HepG2 (cell line): ENCODE results near the gene SLC4A2. TPM values are rescaled to one million over a fixed set of nuclear protein-coding genes. Genes with fewer than 3 reads are reported as not detected.

Experiments
- CAMTA2 ChIP-seq: sonication (generic); formaldehyde crosslinking; IDR thresholded peaks from 2 replicates; pipeline ENCODE4 v1.4.0; 2020; ENCODE audit warnings: mild to moderate bottlenecking, missing genetic modification reagents, borderline replicate concordance
- CREBL2 ChIP-seq: sonication (generic); formaldehyde crosslinking; IDR thresholded peaks from 2 replicates; pipeline ENCODE4 v1.8.1; 2023; ENCODE audit warnings: missing genetic modification reagents, mild to moderate bottlenecking, borderline replicate concordance
- DPF2 ChIP-seq: sonication (generic); formaldehyde crosslinking; IDR thresholded peaks from 2 replicates; pipeline ENCODE4 v1.4.0; 2020; ENCODE audit warnings: mild to moderate bottlenecking, low read depth, missing genetic modification reagents, borderline replicate concordance
- HCFC1 ChIP-seq: fragments of 150-350 bp; IDR thresholded peaks from 2 replicates; pipeline ENCODE4 v1.6.1; 2014; ENCODE audit warnings: low read depth, low read length
- HNF1A ChIP-seq, 2 experiments: sonication (generic) in 1 of 2; formaldehyde crosslinking in 1 of 2; IDR thresholded peaks; 2 replicates each; pipeline versions ENCODE4 v1.4.0 to v1.6.1; 2016 to 2020; ENCODE audit warnings: borderline replicate concordance in 1 of 2, low read depth in 1 of 2, mild to moderate bottlenecking in 1 of 2, missing genetic modification reagents in 1 of 2
- HNRNPLL ChIP-seq: fragments of 200-400 bp; formaldehyde crosslinking; IDR thresholded peaks from 2 replicates; pipeline ENCODE4 v1.6.1; 2017; ENCODE audit warnings: mild to moderate bottlenecking, low read depth, low read length; ENCODE audit not compliant: poor library complexity, severe bottlenecking
- IRF9 ChIP-seq: sonication (generic); formaldehyde crosslinking; IDR thresholded peaks from 2 replicates; pipeline ENCODE4 v1.8.0; 2022; ENCODE audit warnings: missing genetic modification reagents, mild to moderate bottlenecking, borderline replicate concordance
- SCMH1 ChIP-seq: sonication (generic); formaldehyde crosslinking; IDR thresholded peaks from 2 replicates; pipeline ENCODE4 v1.9.0; 2021; ENCODE audit warnings: missing genetic modification reagents, mild to moderate bottlenecking, borderline replicate concordance
- SMAD9 ChIP-seq: sonication (generic); formaldehyde crosslinking; IDR thresholded peaks from 2 replicates; pipeline ENCODE4 v1.5.1; 2020; ENCODE audit warnings: mild to moderate bottlenecking, missing genetic modification reagents
- SNAPC5 ChIP-seq: sonication (generic); formaldehyde crosslinking; IDR thresholded peaks from 2 replicates; pipeline ENCODE4 v1.8.1; 2023; ENCODE audit warnings: mild to moderate bottlenecking, missing genetic modification reagents, borderline replicate concordance
- ZNF317 ChIP-seq: sonication (generic); formaldehyde crosslinking; IDR thresholded peaks from 2 replicates; pipeline ENCODE4 v1.5.0; 2020; ENCODE audit warnings: mild to moderate bottlenecking, missing genetic modification reagents
- ZNF337 ChIP-seq: sonication (generic); formaldehyde crosslinking; IDR thresholded peaks from 2 replicates; pipeline ENCODE4 v1.5.1; 2020; ENCODE audit warnings: missing genetic modification reagents, low read depth, mild to moderate bottlenecking, borderline replicate concordance
- ZNF510 ChIP-seq: sonication (generic); formaldehyde crosslinking; IDR thresholded peaks from 2 replicates; pipeline ENCODE4 v1.4.0; 2020; ENCODE audit warnings: low read depth, mild to moderate bottlenecking, missing genetic modification reagents
- ZNF550 ChIP-seq: sonication (generic); formaldehyde crosslinking; IDR thresholded peaks from 2 replicates; pipeline ENCODE4 v1.4.0; 2020; ENCODE audit warnings: mild to moderate bottlenecking, missing genetic modification reagents, borderline replicate concordance
- ZNF552 ChIP-seq: sonication (generic); formaldehyde crosslinking; IDR thresholded peaks from 2 replicates; pipeline ENCODE4 v1.9.0; 2022; ENCODE audit warnings: missing genetic modification reagents, mild to moderate bottlenecking, borderline replicate concordance
- polyA plus RNA-seq, 8 experiments: library from polyadenylated mRNA; depleted of rRNA in 3 of 8; stranded (reverse) in 7 of 8; unstranded in 1 of 8; fragments of >200 nt; fragmentation: Illumina TruSeq in 4 of 8; extraction: Trizol in 4 of 8; gene quantifications; 2 replicates each; pipeline versions ENCODE4 v1.2.1 to v1.2.3, GENCODE V29; 2011 to 2016; ENCODE audit warnings: low read depth in 4 of 8, missing spikeins in 1 of 8, mixed read lengths in 1 of 8; ENCODE audit not compliant: insufficient read depth in 1 of 8
- total RNA-seq, 5 experiments: library from RNA; depleted of rRNA; stranded (reverse); fragments of >200 nt; fragmentation: Illumina TruSeq; extraction: Trizol; gene quantifications; 2 replicates each; pipeline ENCODE4 v1.2.3, GENCODE V29; 2016; ENCODE audit warnings: low read depth in 1 of 5
- TF ChIP-seq, protein P1 (sequence below), 2 experiments: sonication (generic) in 1 of 2; formaldehyde crosslinking in 1 of 2; IDR thresholded peaks; 2 replicates each; pipeline versions ENCODE4 v1.4.0 to v1.6.1; 2018 to 2020; ENCODE audit warnings: missing genetic modification reagents in 2 of 2, borderline replicate concordance in 1 of 2, low read depth in 1 of 2, mild to moderate bottlenecking in 1 of 2, missing biosample characterization in 1 of 2
- TF ChIP-seq, protein P2 (sequence below): sonication (generic); formaldehyde crosslinking; IDR thresholded peaks from 2 replicates; pipeline ENCODE4 v1.4.0; 2020; ENCODE audit warnings: missing genetic modification reagents
- TF ChIP-seq, protein P3 (sequence below): sonication (generic); formaldehyde crosslinking; IDR thresholded peaks from 2 replicates; pipeline ENCODE4 v1.4.0; 2020; ENCODE audit warnings: mild to moderate bottlenecking, missing genetic modification reagents

Gene SLC4A2
- total and polyA plus RNA-seq, 2 of the 13 experiments (the other 11 are each of a cell fraction or from before 2014, with no cell fraction given): 51.9 to 73.4 TPM

- no peak for TF ChIP-seq HNF1A (IDR thresholded peaks at IDR 0.05; ENCODE audit: low read depth)
- no peak for TF ChIP-seq HNF1A (CRISPR knock-in tag; IDR thresholded peaks at IDR 0.05; ENCODE audit: borderline replicate concordance)
- peak; percentile 41; the same call in 1 of the 2 replicates for TF ChIP-seq CAMTA2 (CRISPR knock-in tag)
- TF ChIP-seq, protein P1, sequence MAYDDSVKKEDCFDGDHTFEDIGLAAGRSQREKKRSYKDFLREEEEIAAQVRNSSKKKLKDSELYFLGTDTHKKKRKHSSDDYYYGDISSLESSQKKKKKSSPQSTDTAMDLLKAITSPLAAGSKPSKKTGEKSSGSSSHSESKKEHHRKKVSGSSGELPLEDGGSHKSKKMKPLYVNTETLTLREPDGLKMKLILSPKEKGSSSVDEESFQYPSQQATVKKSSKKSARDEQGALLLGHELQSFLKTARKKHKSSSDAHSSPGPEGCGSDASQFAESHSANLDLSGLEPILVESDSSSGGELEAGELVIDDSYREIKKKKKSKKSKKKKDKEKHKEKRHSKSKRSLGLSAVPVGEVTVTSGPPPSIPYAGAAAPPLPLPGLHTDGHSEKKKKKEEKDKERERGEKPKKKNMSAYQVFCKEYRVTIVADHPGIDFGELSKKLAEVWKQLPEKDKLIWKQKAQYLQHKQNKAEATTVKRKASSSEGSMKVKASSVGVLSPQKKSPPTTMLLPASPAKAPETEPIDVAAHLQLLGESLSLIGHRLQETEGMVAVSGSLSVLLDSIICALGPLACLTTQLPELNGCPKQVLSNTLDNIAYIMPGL (CRISPR knock-in tag; IDR thresholded peaks at IDR 0.05; ENCODE audit: borderline replicate concordance in 1 of 2, low read depth in 1 of 2): no peak; a peak in 1 of 4 replicates
- TF ChIP-seq DPF2: no peak
- no peak for TF ChIP-seq HCFC1
- TF ChIP-seq HNRNPLL: peak; percentile 25
- TF ChIP-seq ZNF510 (CRISPR knock-in tag): no peak
- TF ChIP-seq ZNF317 (CRISPR knock-in tag): no peak
- TF ChIP-seq, protein P2, sequence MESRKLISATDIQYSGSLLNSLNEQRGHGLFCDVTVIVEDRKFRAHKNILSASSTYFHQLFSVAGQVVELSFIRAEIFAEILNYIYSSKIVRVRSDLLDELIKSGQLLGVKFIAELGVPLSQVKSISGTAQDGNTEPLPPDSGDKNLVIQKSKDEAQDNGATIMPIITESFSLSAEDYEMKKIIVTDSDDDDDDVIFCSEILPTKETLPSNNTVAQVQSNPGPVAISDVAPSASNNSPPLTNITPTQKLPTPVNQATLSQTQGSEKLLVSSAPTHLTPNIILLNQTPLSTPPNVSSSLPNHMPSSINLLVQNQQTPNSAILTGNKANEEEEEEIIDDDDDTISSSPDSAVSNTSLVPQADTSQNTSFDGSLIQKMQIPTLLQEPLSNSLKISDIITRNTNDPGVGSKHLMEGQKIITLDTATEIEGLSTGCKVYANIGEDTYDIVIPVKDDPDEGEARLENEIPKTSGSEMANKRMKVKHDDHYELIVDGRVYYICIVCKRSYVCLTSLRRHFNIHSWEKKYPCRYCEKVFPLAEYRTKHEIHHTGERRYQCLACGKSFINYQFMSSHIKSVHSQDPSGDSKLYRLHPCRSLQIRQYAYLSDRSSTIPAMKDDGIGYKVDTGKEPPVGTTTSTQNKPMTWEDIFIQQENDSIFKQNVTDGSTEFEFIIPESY: peak; percentile 44; the same call in 1 of the 2 replicates
- no peak for TF ChIP-seq ZNF337 (CRISPR knock-in tag)
- TF ChIP-seq SMAD9 (CRISPR knock-in tag): no peak
- TF ChIP-seq IRF9 (CRISPR knock-in tag): no peak
- no peak for TF ChIP-seq SCMH1 (CRISPR knock-in tag)
- TF ChIP-seq, protein P3, sequence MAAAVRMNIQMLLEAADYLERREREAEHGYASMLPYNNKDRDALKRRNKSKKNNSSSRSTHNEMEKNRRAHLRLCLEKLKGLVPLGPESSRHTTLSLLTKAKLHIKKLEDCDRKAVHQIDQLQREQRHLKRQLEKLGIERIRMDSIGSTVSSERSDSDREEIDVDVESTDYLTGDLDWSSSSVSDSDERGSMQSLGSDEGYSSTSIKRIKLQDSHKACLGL: peak; percentile 30; the same call in 1 of the 2 replicates
- no peak for TF ChIP-seq ZNF552 (CRISPR knock-in tag)
- no peak for TF ChIP-seq SNAPC5
- TF ChIP-seq CREBL2 (CRISPR knock-in tag): no peak
- TF ChIP-seq ZNF550: no peak
Observed at GRCh38 chr7:151012911-151013347, 46.5 kb upstream of the SLC4A2 start (continued).
